ENCODE results near the gene DRC1. TPM values are rescaled to one million over a fixed set of nuclear protein-coding genes. Genes with fewer than 3 reads are reported as not detected.

Gene DRC1
- total RNA-seq, 2 donors from 2014 or later, result not detected

GRCh38 chr2:26503231-26503880 lies 101.6 kb downstream of the DRC1 start:
- peak; percentile 92 for TF ChIP-seq CTCF (IDR thresholded peaks at IDR 0.05)
- Histone ChIP-seq H3K4me1 (peaks cover 6% of the 10 kb centered on the region), H3K27ac (no peak overlapping the region), H3K36me3 (no peaks in the 10 kb centered on the region), H3K9ac (ENCODE audit: low read depth in 2 of 2, low read length in 2 of 2) (peak overlapping the region in 1 of 2 donors; percentile 24), H3K9me3 (no peaks in the 10 kb centered on the region), H3K4me3 (peak overlapping the region; percentile 36), H3K27me3 (no peaks in the 10 kb centered on the region)
- intact Hi-C loops (cut with DNase I), result loop anchor here (5.0 kb wide), 1 partner anchor 74 kb away; no protein-coding TSS in a partner anchor
- peak; percentile 88 for DNase-seq

- no peak overlapping the region for H3K27ac ChIP-seq
- intact Hi-C loops (cut with DNase I), result loop anchor here (5.0 kb wide), 1 partner anchor 73 kb away; no protein-coding TSS in a partner anchor
- H3K27me3 ChIP-seq, result no peaks in the 10 kb centered on the region
- no peak for DNase-seq
- TF ChIP-seq CTCF (IDR thresholded peaks at IDR 0.05), result no peak
- no peaks in the 10 kb centered on the region for H3K9me3 ChIP-seq
- no peaks in the 10 kb centered on the region for H3K36me3 ChIP-seq
- peak overlapping the region; percentile 36 for H3K4me3 ChIP-seq
- no peak overlapping the region for H3K9ac ChIP-seq (ENCODE audit: low read depth in 2 of 2, low read length in 2 of 2)
- peaks cover 6% of the 10 kb centered on the region for H3K4me1 ChIP-seq
Observed at GRCh38 chr2:26504002-26504401, 102.3 kb downstream of the DRC1 start.

- Histone ChIP-seq H3K4me1 (peaks cover 6% of the 10 kb centered on the region), H3K36me3 (no peaks in the 10 kb centered on the region), H3K27ac (no peak overlapping the region), H3K27me3 (no peaks in the 10 kb centered on the region), H3K9me3 (no peaks in the 10 kb centered on the region), H3K4me3 (no peak overlapping the region), H3K9ac (ENCODE audit: low read depth in 2 of 2, low read length in 2 of 2) (no peak overlapping the region)
- intact Hi-C loops (cut with DNase I), result no loop called here
- no peak for DNase-seq
- no peak for TF ChIP-seq CTCF (IDR thresholded peaks at IDR 0.05)
Observed at GRCh38 chr2:26506279-26506678, 104.6 kb downstream of the DRC1 start.

Other genes starting within 250 kb of the DRC1 start
- gene GAREM2, start 228.8 kb upstream of the DRC1 start, total RNA-seq, result 1 to 10 TPM; 2.4 to 3.9 TPM
- 100 to 1,000 TPM; 226 to 266 TPM for gene HADHA, start 157.3 kb upstream of the DRC1 start, total RNA-seq
- gene HADHB, start 157.0 kb upstream of the DRC1 start, total RNA-seq, result 100 to 1,000 TPM; 105 to 160 TPM
- gene SELENOI, start 55.8 kb upstream of the DRC1 start, total RNA-seq, result 10 to 100 TPM; 41.5 to 42.2 TPM
- under 1 TPM; 0.16 to 0.20 TPM for gene ADGRF3, start 55.1 kb upstream of the DRC1 start, total RNA-seq
- gene OTOF, start 76.2 kb downstream of the DRC1 start, total RNA-seq, result not detected
- not detected for gene CIB4, start 239.4 kb downstream of the DRC1 start, total RNA-seq

All from colonic mucosa (tissue), 4 donors.